SK-N-SH (cell line): Measurements from ENCODE around the gene IL26. TPM values are rescaled to one million over a fixed set of nuclear protein-coding genes. Genes with fewer than 3 reads are reported as not detected.

Experiments used
- CTCF ChIA-PET: fragments of 300-600, 350-600 bp; formaldehyde crosslinking; extraction: SDS; loops from one replicate; lab custom pipeline; 2021; lab: Yijun Ruan, JAX
- POLR2A ChIA-PET: fragments of 350-600 bp; sonication (Branson Sonifier 250); formaldehyde crosslinking; extraction: SDS; loops from one replicate; lab custom pipeline; 2020; ENCODE audit warnings: antibody characterized with exemption, inconsistent platforms; lab: Yijun Ruan, JAX
- DNase-seq: peaks from one replicate; pipeline ENCODE4 v3.0.0; 2012
- H2AFZ ChIP-seq: fragments of 200-600 bp; sonication (generic); 2 replicates; pipeline ENCODE4 v1.8.1; 2016; ENCODE audit warnings: antibody characterized with exemption, mild to moderate bottlenecking, low read depth
- H3F3A ChIP-seq: fragments of 200-600 bp; sonication (generic); replicated peaks from 2 replicates; pipeline ENCODE3; 2016; ENCODE audit warnings: antibody characterized with exemption, mild to moderate bottlenecking; ENCODE audit not compliant: insufficient read depth
- H3K27ac ChIP-seq, 2 experiments: fragments of 200-500 bp in 1 of 2; fragments of 200-600 bp in 1 of 2; sonication (Bioruptor generic) in 1 of 2; sonication (generic), shearing (Covaris generic) in 1 of 2; 2 replicates each; pipeline versions ENCODE4 v1.5.1 to v1.6.1; 2014 to 2016; ENCODE audit warnings: low read depth in 2 of 2, inconsistent platforms in 1 of 2, low read length in 1 of 2, mild to moderate bottlenecking in 1 of 2, mixed read lengths in 1 of 2
- H3K27me3 ChIP-seq: fragments of 200-600 bp; sonication (generic), shearing (Covaris generic); 2 replicates; pipeline ENCODE4 v1.6.1; 2016; ENCODE audit warnings: mixed run types; ENCODE audit not compliant: insufficient read depth
- H3K36me3 ChIP-seq, 2 experiments: fragments of 200-500 bp in 1 of 2; fragments of 200-600 bp in 1 of 2; sonication (Bioruptor generic) in 1 of 2; sonication (generic) in 1 of 2; replicated peaks in 1 of 2; 2 replicates each; pipeline versions ENCODE3 to v1.5.1; 2014 to 2016; ENCODE audit warnings: low read length in 1 of 2, mild to moderate bottlenecking in 1 of 2; ENCODE audit not compliant: insufficient read depth in 2 of 2, control insufficient read depth in 1 of 2
- H3K4me1 ChIP-seq, 2 experiments: fragments of 200-500 bp in 1 of 2; fragments of 200-600 bp in 1 of 2; sonication (Bioruptor generic) in 1 of 2; sonication (generic), shearing (Covaris generic) in 1 of 2; 2 replicates each; pipeline versions ENCODE4 v1.5.1 to v1.6.1; 2014 to 2016; ENCODE audit warnings: low read depth in 1 of 2, low read length in 1 of 2, mixed run types in 1 of 2; ENCODE audit not compliant: insufficient read depth in 2 of 2, control insufficient read depth in 1 of 2
- H3K4me2 ChIP-seq: fragments of 200-600 bp; sonication (generic), shearing (Covaris generic); 2 replicates; pipeline ENCODE4 v1.6.1; 2017; ENCODE audit warnings: mixed run types
- H3K4me3 ChIP-seq, 2 experiments: fragments of 200-500 bp in 1 of 2; fragments of 200-600 bp in 1 of 2; sonication (Bioruptor generic) in 1 of 2; sonication (generic), shearing (Covaris generic) in 1 of 2; 2 replicates each; pipeline versions ENCODE4 v1.5.1 to v1.8.1; 2014 to 2016; ENCODE audit warnings: low read depth in 2 of 2, inconsistent platforms in 1 of 2, low read length in 1 of 2, mild to moderate bottlenecking in 1 of 2, mixed read lengths in 1 of 2, moderate library complexity in 1 of 2
- H3K79me2 ChIP-seq: fragments of 200-600 bp; sonication (generic); 2 replicates; pipeline ENCODE4 v1.8.1; 2017; ENCODE audit warnings: mild to moderate bottlenecking; ENCODE audit not compliant: insufficient read depth
- H3K9ac ChIP-seq: fragments of 200-600 bp; sonication (generic); 2 replicates; pipeline ENCODE4 v1.6.1; 2017; ENCODE audit warnings: mixed run types
- H3K9me2 ChIP-seq: fragments of 200-600 bp; sonication (generic); 2 replicates; pipeline ENCODE4 v1.6.1; 2017; ENCODE audit warnings: mixed run types
- H3K9me3 ChIP-seq: fragments of 200-600 bp; sonication (generic); 2 replicates; pipeline ENCODE4 v1.6.1; 2017; ENCODE audit warnings: mixed run types, mild to moderate bottlenecking, moderate library complexity
- H4K20me1 ChIP-seq: fragments of 200-600 bp; sonication (generic); 2 replicates; pipeline ENCODE4 v1.6.1; 2017; ENCODE audit warnings: mild to moderate bottlenecking, mixed run types; ENCODE audit not compliant: insufficient read depth
- EP300 ChIP-seq, 2 experiments: IDR thresholded peaks; 2 replicates each; pipeline versions ENCODE4 v1.4.0 to v1.6.1; 2012; ENCODE audit warnings: borderline replicate concordance in 1 of 2, low read depth in 1 of 2, low read length in 1 of 2
- GATA2 ChIP-seq: sonication (generic); formaldehyde crosslinking; IDR thresholded peaks from 2 replicates; pipeline ENCODE4 v1.5.0; 2020; ENCODE audit warnings: mild to moderate bottlenecking, missing genetic modification reagents
- MEF2A ChIP-seq: IDR thresholded peaks from 2 replicates; pipeline ENCODE4 v1.4.0; 2012; ENCODE audit warnings: low read depth, borderline replicate concordance
- MXI1 ChIP-seq: IDR thresholded peaks from 2 replicates; pipeline ENCODE4 v1.6.1; 2012; ENCODE audit warnings: mild to moderate bottlenecking, low read depth, low read length, improper control_type of control experiment
- NRF1 ChIP-seq: IDR thresholded peaks from 2 replicates; pipeline ENCODE4 v1.6.1; 2012; ENCODE audit warnings: low read depth, mild to moderate bottlenecking, low read length
- POLR2AphosphoS5 ChIP-seq: IDR thresholded peaks from 2 replicates; pipeline ENCODE4 v1.6.1; 2012; ENCODE audit warnings: low read depth, low read length
- RCOR1 ChIP-seq: fragments of 150-350 bp; IDR thresholded peaks from 2 replicates; pipeline ENCODE4 v1.6.1; 2017; ENCODE audit warnings: antibody characterized with exemption, low read length
- RFX5 ChIP-seq: IDR thresholded peaks from 2 replicates; pipeline ENCODE4 v1.6.1; 2012; ENCODE audit warnings: mild to moderate bottlenecking, improper control_type of control experiment, low read length
- SIN3A ChIP-seq: IDR thresholded peaks from 2 replicates; pipeline ENCODE4 v1.6.1; 2012; ENCODE audit warnings: low read depth, mild to moderate bottlenecking, low read length, moderate library complexity, borderline replicate concordance
- SMC3 ChIP-seq: IDR thresholded peaks from 2 replicates; pipeline ENCODE4 v1.6.1; 2012; ENCODE audit warnings: low read depth, low read length, improper control_type of control experiment
- TEAD4 ChIP-seq: IDR thresholded peaks from 2 replicates; pipeline ENCODE4 v1.4.0; 2012; ENCODE audit warnings: mild to moderate bottlenecking, borderline replicate concordance; ENCODE audit not compliant: insufficient read depth
- WGBS: methylation state at CpG from one replicate; pipeline ENCODE4 v1.1.6; 2017; ENCODE audit warnings: low lambda C conversion rate; 5-methylcytosine and 5-hydroxymethylcytosine counted together
- polyA plus RNA-seq, 3 experiments: library from polyadenylated mRNA; depleted of rRNA; stranded (reverse); fragments of >200 nt; gene quantifications; 2 replicates each; pipeline ENCODE4 v1.2.3, GENCODE V29; 2012
- TF ChIP-seq, protein P1 (sequence below): IDR thresholded peaks from 2 replicates; pipeline ENCODE4 v1.6.1; 2012; ENCODE audit warnings: mild to moderate bottlenecking, low read depth, low read length, moderate library complexity
- TF ChIP-seq, protein P2 (sequence below): fragments of 150-350 bp; IDR thresholded peaks from 2 replicates; pipeline ENCODE4 v1.6.1; 2017; ENCODE audit warnings: antibody characterized with exemption, low read length, low read depth, borderline replicate concordance
- TF ChIP-seq, protein P3 (sequence below): fragments of 150-350 bp; IDR thresholded peaks from 2 replicates; pipeline ENCODE4 v1.6.1; 2016; ENCODE audit warnings: mild to moderate bottlenecking, low read depth, low read length
- TF ChIP-seq, protein P4 (sequence below): IDR thresholded peaks from 2 replicates; pipeline ENCODE4 v1.4.0; 2012; ENCODE audit warnings: low read depth

The IL26 gene
- polyA plus RNA-seq, 1 of the 3 experiments (the other 2 are of a cell fraction), result not detected

DNA sequence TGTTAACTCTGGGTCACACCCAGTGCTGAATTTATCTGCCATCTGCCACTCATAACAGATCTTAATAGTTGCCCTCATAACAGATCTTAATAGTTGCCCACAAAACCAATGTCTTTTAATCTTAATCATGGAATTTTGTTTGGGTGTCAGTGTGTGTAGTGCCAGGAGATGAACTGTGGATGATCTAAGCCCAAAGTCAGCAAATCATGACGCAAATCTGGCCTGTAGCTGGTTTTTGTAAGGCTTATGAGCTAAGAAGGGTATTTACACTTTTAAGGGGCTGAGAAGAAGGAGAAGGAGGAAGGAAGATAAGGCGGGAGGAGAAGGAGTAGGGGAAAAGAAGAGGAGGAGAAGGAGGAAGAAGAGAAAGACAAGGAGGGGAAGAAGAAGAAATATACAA lies 10.0 kb upstream of the IL26 start (continued):
- TF ChIP-seq, protein P1, sequence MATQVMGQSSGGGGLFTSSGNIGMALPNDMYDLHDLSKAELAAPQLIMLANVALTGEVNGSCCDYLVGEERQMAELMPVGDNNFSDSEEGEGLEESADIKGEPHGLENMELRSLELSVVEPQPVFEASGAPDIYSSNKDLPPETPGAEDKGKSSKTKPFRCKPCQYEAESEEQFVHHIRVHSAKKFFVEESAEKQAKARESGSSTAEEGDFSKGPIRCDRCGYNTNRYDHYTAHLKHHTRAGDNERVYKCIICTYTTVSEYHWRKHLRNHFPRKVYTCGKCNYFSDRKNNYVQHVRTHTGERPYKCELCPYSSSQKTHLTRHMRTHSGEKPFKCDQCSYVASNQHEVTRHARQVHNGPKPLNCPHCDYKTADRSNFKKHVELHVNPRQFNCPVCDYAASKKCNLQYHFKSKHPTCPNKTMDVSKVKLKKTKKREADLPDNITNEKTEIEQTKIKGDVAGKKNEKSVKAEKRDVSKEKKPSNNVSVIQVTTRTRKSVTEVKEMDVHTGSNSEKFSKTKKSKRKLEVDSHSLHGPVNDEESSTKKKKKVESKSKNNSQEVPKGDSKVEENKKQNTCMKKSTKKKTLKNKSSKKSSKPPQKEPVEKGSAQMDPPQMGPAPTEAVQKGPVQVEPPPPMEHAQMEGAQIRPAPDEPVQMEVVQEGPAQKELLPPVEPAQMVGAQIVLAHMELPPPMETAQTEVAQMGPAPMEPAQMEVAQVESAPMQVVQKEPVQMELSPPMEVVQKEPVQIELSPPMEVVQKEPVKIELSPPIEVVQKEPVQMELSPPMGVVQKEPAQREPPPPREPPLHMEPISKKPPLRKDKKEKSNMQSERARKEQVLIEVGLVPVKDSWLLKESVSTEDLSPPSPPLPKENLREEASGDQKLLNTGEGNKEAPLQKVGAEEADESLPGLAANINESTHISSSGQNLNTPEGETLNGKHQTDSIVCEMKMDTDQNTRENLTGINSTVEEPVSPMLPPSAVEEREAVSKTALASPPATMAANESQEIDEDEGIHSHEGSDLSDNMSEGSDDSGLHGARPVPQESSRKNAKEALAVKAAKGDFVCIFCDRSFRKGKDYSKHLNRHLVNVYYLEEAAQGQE, result no peak
- TF ChIP-seq, protein P2, sequence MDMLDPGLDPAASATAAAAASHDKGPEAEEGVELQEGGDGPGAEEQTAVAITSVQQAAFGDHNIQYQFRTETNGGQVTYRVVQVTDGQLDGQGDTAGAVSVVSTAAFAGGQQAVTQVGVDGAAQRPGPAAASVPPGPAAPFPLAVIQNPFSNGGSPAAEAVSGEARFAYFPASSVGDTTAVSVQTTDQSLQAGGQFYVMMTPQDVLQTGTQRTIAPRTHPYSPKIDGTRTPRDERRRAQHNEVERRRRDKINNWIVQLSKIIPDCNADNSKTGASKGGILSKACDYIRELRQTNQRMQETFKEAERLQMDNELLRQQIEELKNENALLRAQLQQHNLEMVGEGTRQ, result no peak
- TF ChIP-seq, protein P3, sequence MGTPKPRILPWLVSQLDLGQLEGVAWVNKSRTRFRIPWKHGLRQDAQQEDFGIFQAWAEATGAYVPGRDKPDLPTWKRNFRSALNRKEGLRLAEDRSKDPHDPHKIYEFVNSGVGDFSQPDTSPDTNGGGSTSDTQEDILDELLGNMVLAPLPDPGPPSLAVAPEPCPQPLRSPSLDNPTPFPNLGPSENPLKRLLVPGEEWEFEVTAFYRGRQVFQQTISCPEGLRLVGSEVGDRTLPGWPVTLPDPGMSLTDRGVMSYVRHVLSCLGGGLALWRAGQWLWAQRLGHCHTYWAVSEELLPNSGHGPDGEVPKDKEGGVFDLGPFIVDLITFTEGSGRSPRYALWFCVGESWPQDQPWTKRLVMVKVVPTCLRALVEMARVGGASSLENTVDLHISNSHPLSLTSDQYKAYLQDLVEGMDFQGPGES, result no peak

DNA sequence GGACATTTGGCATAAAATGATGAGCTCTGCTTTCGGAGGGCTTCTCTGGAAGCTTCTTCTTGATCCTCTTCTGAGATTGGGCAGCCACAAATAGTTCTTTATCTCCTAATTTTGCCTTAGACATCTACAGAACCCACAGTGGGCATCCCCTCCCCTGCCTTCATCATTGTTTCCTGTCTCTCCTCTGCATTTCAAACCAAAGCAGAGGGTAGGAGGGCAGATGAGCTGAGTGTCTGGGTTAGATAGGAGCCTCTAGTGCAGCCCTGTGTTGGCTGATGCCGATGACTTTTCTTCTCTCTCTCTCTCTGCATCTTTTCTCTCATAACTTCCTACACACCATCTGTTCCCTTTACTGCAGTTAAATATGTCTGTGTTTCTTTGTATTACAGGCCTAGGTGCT lies 8.5 kb upstream of the IL26 start:
- peaks cover 5% of the 10 kb centered on the region for H3F3A ChIP-seq
- peaks cover 0 to 6% of the 10 kb centered on the region in 2 experiments; a peak in 2 of 4 replicates for H3K4me1 ChIP-seq
- no peak overlapping the region for H3K27ac ChIP-seq
- no peaks in the 10 kb centered on the region for H3K27me3 ChIP-seq
- no peak for DNase-seq
- no peak overlapping the region for H3K4me3 ChIP-seq
- POLR2A ChIA-PET, result no interaction called here
- H3K9me2 ChIP-seq, result no peaks in the 10 kb centered on the region
- TF ChIP-seq RFX5 (no peak), EP300 (IDR thresholded peaks at IDR 0.05; ENCODE audit: borderline replicate concordance in 1 of 2, low read depth in 1 of 2, low read length in 1 of 2) (no peak), MXI1 (no peak), SIN3A (no peak), NRF1 (no peak), RCOR1 (no peak), POLR2AphosphoS5 (no peak), SMC3 (no peak), TEAD4 (no peak), MEF2A (no peak), GATA2 (CRISPR knock-in tag) (no peak)
- TF ChIP-seq, protein P2, result no peak
- TF ChIP-seq, protein P1, result no peak
- TF ChIP-seq, protein P4, sequence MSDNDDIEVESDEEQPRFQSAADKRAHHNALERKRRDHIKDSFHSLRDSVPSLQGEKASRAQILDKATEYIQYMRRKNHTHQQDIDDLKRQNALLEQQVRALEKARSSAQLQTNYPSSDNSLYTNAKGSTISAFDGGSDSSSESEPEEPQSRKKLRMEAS, result no peak
- H3K79me2 ChIP-seq, result no peaks in the 10 kb centered on the region
- H3K9ac ChIP-seq, result no peak overlapping the region
- H3K9me3 ChIP-seq, result no peaks in the 10 kb centered on the region
- H2AFZ ChIP-seq, result no peak overlapping the region
- no peaks in the 10 kb centered on the region for H3K36me3 ChIP-seq
- CTCF ChIA-PET, result interaction anchor here (1.1 to 2.1 kb wide), 3 partner anchors 11 to 61 kb away, joined by 3 to 11 read pairs (median 4); no protein-coding TSS in a partner anchor
- WGBS, result 66% methylated on average over 2 of the region's 2 CpGs
- no peaks in the 10 kb centered on the region for H4K20me1 ChIP-seq
- H3K4me2 ChIP-seq, result no peak overlapping the region
